Tibial artery (tissue), 4 donors: ENCODE results near the gene LYST.

ENCODE experiments used
- DNase-seq, 2 donors: peaks; one replicate each; pipeline ENCODE4 v3.0.0-alpha.2; 2019
- H3K27ac ChIP-seq, 2 donors: fragments of 200-600 bp; sonication (generic) in 1 of 2; 1 replicate in 1 of 2; 2 replicates in 1 of 2; pipeline ENCODE4 v1.5.1; 2018 to 2019; ENCODE audit warnings: mild to moderate bottlenecking in 1 of 2
- H3K27me3 ChIP-seq, 2 donors: fragments of 200-600 bp; sonication (generic) in 1 of 2; one replicate each; pipeline versions ENCODE4 v1.5.1 to v1.6.0; 2016 to 2019
- H3K36me3 ChIP-seq, 3 donors: fragments of 200-600 bp; sonication (generic) in 2 of 3; one replicate each; pipeline ENCODE4 v1.5.1; 2016 to 2019; ENCODE audit warnings: mild to moderate bottlenecking in 2 of 3
- H3K4me1 ChIP-seq, 4 donors: fragments of 200-600 bp; sonication (generic) in 2 of 4; 1 replicate in 3 of 4; 2 replicates in 1 of 4; pipeline ENCODE4 v1.5.1; 2016 to 2019
- H3K4me3 ChIP-seq, 2 donors: fragments of 200-600 bp; sonication (generic) in 1 of 2; 1 replicate in 1 of 2; 2 replicates in 1 of 2; pipeline ENCODE4 v1.5.1; 2018 to 2019; ENCODE audit warnings: mild to moderate bottlenecking in 2 of 2
- H3K9me3 ChIP-seq, 3 donors: fragments of 200-600 bp; sonication (generic) in 1 of 3; one replicate each; pipeline ENCODE4 v1.5.1; 2016 to 2019
- CTCF ChIP-seq, 2 experiments: fragments of 200-600 bp in 1 of 2; fragments of 450-650 bp in 1 of 2; IDR thresholded peaks; one replicate each; pipeline ENCODE4 v1.5.1; 2017 to 2019; ENCODE audit warnings: antibody characterized with exemption in 2 of 2, mild to moderate bottlenecking in 1 of 2, moderate library complexity in 1 of 2
- intact Hi-C: fragments of 100-400 bp; cut with DNase I; formaldehyde crosslinking; loops from one replicate; pipeline ENCODE4 v1.15.0; 2023; ENCODE audit warnings: low total_unique reads

Gene LYST

DNA sequence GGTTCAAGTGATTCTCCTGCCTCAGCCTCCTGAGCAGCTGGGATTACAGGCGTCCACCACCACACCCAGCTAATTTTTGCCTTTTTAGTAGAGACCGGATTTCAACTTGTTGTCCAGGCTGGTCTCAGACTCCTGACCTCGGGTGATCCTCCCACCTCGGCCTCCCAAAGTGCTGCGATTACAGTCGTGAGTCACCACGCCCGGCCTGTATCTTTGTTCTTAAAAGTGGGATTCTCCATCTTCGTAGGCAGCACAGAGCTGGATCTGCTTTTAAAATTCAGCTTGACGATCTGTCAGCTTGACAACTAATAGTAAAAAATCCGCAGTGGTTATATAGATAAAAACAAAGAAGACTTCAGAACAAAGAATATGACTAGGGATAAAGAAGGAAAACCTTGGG, 214.3 kb downstream of the LYST start:
- intact Hi-C loops, result no loop called here
- peaks cover 0 to 4% (median 0%) of the 10 kb centered on the region in 3 donors for H3K9me3 ChIP-seq

GRCh38 chr1:235651170-235651806, 215.4 kb downstream of the LYST start:
- H3K4me3 ChIP-seq, result no peak overlapping the region
- H3K27me3 ChIP-seq, result peaks cover 3 to 63% of the 10 kb centered on the region in 2 donors
- intact Hi-C loops, result no loop called here
- H3K27ac ChIP-seq, result no peak overlapping the region
- DNase-seq, result no peak
- H3K9me3 ChIP-seq, result peaks cover 0 to 4% (median 0%) of the 10 kb centered on the region in 3 donors
- no peak for TF ChIP-seq CTCF (IDR thresholded peaks at IDR 0.05)
- peaks cover 0 to 32% (median 27%) of the 10 kb centered on the region in 4 donors for H3K4me1 ChIP-seq
- no peaks in the 10 kb centered on the region for H3K36me3 ChIP-seq

More for the DNA sequence above, 214.3 kb downstream of the LYST start:
- no peak overlapping the region for H3K27ac ChIP-seq
- peaks cover 3 to 54% of the 10 kb centered on the region in 2 donors for H3K27me3 ChIP-seq
- H3K36me3 ChIP-seq, result no peaks in the 10 kb centered on the region
- no peak for DNase-seq
- H3K4me3 ChIP-seq, result no peak overlapping the region
- no peak for TF ChIP-seq CTCF (IDR thresholded peaks at IDR 0.05)
- H3K4me1 ChIP-seq, result peaks cover 0 to 32% (median 27%) of the 10 kb centered on the region in 4 donors

- no peak for TF ChIP-seq CTCF (IDR thresholded peaks at IDR 0.05)
- Histone ChIP-seq H3K27ac (no peak overlapping the region), H3K36me3 (no peaks in the 10 kb centered on the region), H3K27me3 (peaks cover 3 to 70% of the 10 kb centered on the region in 2 donors), H3K4me3 (peak overlapping the region; percentile 42 to 58), H3K9me3 (peaks cover 0 to 4% (median 0%) of the 10 kb centered on the region in 3 donors), H3K4me1 (peaks cover 0 to 32% (median 27%) of the 10 kb centered on the region in 4 donors)
- DNase-seq, result no peak
- intact Hi-C loops, result no loop called here
These were observed 216.2 kb downstream of the LYST start for GRCh38 chr1:235650341-235651169.

DNA sequence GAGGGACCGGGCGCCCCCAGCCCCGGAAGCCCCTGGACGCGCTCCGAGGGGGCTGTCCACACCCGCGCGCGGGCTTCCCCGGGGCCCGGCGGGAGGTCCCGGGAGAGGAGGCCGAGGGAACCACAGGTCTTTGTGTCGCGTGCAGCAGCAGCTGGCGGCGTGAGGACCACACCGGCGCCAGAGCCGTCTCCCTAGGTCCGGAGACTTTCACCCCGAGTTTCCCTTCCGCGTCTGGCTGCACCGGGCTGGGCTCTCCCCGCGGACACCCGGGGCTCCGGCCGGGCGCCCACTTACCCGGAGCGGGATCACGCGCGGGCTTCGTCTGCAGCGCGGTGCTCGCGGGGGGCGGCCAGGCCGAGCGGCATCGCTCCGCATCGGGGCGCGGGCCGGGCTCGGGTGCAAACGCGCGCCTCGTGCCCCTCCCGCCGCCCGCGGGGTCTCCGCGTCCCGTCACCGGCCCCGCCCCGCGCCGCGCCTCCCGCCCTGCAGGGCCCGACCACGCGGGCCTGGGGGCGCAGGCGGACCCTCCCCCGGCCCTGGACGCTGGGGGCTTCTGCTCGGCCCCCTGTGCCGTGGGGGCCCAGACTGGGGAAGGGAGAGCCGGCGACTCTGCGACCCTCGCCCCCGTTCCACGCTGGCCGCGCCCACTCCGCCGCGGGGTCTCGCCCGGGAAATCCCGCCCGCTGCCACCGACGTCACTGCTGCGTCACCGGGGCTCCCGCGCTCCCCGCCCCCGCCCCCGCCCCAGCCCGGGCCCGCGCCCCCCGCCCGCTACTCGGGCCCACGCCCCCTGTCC, 217.1 kb downstream of the LYST start, which contains the start of gene GNG4:
GNG4 (minus strand) TSS at position 417 of the 796 bp plus-strand sequence. CDS start 65,946 bp downstream, outside the sequence.
- peaks cover 3 to 80% of the 10 kb centered on the region in 2 donors for H3K27me3 ChIP-seq
- H3K27ac ChIP-seq, result no peak within 1 kb of the TSS
- H3K4me3 ChIP-seq, result peak within 1 kb of the TSS; percentile 42 to 58
- peaks cover 0 to 4% (median 0%) of the 10 kb centered on the region in 3 donors for H3K9me3 ChIP-seq
- DNase-seq, result no peak
- peaks cover 0 to 32% (median 27%) of the 10 kb centered on the region in 4 donors for H3K4me1 ChIP-seq
- intact Hi-C loops, result loop anchor here (10.0 kb wide), 1 partner anchor 125 kb away; no protein-coding TSS in a partner anchor
- H3K36me3 ChIP-seq, result no peaks in the 10 kb centered on the region
- TF ChIP-seq CTCF (IDR thresholded peaks at IDR 0.05), result no peak

GRCh38 chr1:235648954-235649367, 217.7 kb downstream of the LYST start:
- no peak overlapping the region for H3K27ac ChIP-seq
- peaks cover 3 to 86% of the 10 kb centered on the region in 2 donors for H3K27me3 ChIP-seq
- TF ChIP-seq CTCF (IDR thresholded peaks at IDR 0.05), result no peak
- no peaks in the 10 kb centered on the region for H3K36me3 ChIP-seq
- H3K4me3 ChIP-seq, result peak overlapping the region; percentile 42 to 58
- intact Hi-C loops, result loop anchor here (10.0 kb wide), 1 partner anchor 124 kb away; no protein-coding TSS in a partner anchor
- peaks cover 0 to 32% (median 27%) of the 10 kb centered on the region in 4 donors for H3K4me1 ChIP-seq
- H3K9me3 ChIP-seq, result peaks cover 0 to under 1% (median 0%) of the 10 kb centered on the region in 3 donors
- DNase-seq, result peak in 1 of 2 donors; percentile 41
